ENCODE data around the gene F13A1.

GRCh38 chr6:6224933-6225486 lies 95.5 kb downstream of the F13A1 start:
- TF ChIP-seq POLR2A (IDR thresholded peaks at IDR 0.05) (no peak), POLR2AphosphoS5 (IDR thresholded peaks at IDR 0.05) (no peak)
- TF ChIP-seq, protein P1, sequence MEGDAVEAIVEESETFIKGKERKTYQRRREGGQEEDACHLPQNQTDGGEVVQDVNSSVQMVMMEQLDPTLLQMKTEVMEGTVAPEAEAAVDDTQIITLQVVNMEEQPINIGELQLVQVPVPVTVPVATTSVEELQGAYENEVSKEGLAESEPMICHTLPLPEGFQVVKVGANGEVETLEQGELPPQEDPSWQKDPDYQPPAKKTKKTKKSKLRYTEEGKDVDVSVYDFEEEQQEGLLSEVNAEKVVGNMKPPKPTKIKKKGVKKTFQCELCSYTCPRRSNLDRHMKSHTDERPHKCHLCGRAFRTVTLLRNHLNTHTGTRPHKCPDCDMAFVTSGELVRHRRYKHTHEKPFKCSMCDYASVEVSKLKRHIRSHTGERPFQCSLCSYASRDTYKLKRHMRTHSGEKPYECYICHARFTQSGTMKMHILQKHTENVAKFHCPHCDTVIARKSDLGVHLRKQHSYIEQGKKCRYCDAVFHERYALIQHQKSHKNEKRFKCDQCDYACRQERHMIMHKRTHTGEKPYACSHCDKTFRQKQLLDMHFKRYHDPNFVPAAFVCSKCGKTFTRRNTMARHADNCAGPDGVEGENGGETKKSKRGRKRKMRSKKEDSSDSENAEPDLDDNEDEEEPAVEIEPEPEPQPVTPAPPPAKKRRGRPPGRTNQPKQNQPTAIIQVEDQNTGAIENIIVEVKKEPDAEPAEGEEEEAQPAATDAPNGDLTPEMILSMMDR (IDR thresholded peaks at IDR 0.05): no peak

Data from suprapubic skin (tissue), 4 donors.